Fibroblast of lung (primary cell): ENCODE results near the gene GATAD1. TPM values are rescaled to one million over a fixed set of nuclear protein-coding genes. Genes with fewer than 3 reads are reported as not detected.
"Not testable (repeated sequence)": the region's sequence is repeated elsewhere in the genome, so short reads cannot be mapped to it uniquely, and the experiment has no call there.

Experiments used
- DNase-seq, 2 donors: peaks; one replicate each; pipeline versions ENCODE4 v3.0.0 to v3.0.0-alpha.2; 2010; ENCODE audit warnings: low read depth in 2 of 2
- H2AFZ ChIP-seq: 2 replicates; pipeline ENCODE4 v1.5.1; 2012; ENCODE audit warnings: low read length, control low read depth, inconsistent platforms
- H3K27ac ChIP-seq: 2 replicates; pipeline ENCODE4 v1.5.1; 2011; ENCODE audit warnings: low read length, control low read depth; ENCODE audit not compliant: insufficient read depth
- H3K27me3 ChIP-seq: 2 replicates; pipeline ENCODE4 v1.5.1; 2011; ENCODE audit warnings: mild to moderate bottlenecking, low read length; ENCODE audit not compliant: control insufficient read depth, insufficient read depth
- H3K36me3 ChIP-seq: 2 replicates; pipeline ENCODE4 v1.5.1; 2011; ENCODE audit warnings: low read length; ENCODE audit not compliant: control insufficient read depth, insufficient read depth
- H3K4me1 ChIP-seq: 2 replicates; pipeline ENCODE4 v1.5.1; 2011; ENCODE audit warnings: low read length; ENCODE audit not compliant: control insufficient read depth, insufficient read depth; ENCODE audit errors: extremely low read depth
- H3K4me2 ChIP-seq: 2 replicates; pipeline ENCODE4 v1.5.1; 2011; ENCODE audit warnings: low read length, control low read depth; ENCODE audit not compliant: insufficient read depth; ENCODE audit errors: extremely low read depth
- H3K4me3 ChIP-seq, 4 experiments: fragments of 200-600 bp in 1 of 4; sonication (generic) in 1 of 4; replicated peaks in 1 of 4; 2 replicates each; pipeline ENCODE4 v1.5.1; 2011 to 2016; ENCODE audit warnings: low read length in 4 of 4, low read depth in 3 of 4, mild to moderate bottlenecking in 3 of 4, control low read depth in 2 of 4, inconsistent platforms in 1 of 4, mixed read lengths in 1 of 4; ENCODE audit not compliant: insufficient read depth in 1 of 4; ENCODE audit errors: control extremely low read depth in 1 of 4
- H3K79me2 ChIP-seq: 2 replicates; pipeline ENCODE4 v1.5.1; 2012; ENCODE audit warnings: mild to moderate bottlenecking, low read length, inconsistent platforms; ENCODE audit not compliant: control insufficient read depth, insufficient read depth
- H3K9ac ChIP-seq: 2 replicates; pipeline ENCODE4 v1.5.1; 2011; ENCODE audit warnings: mild to moderate bottlenecking, low read length, control low read depth; ENCODE audit not compliant: insufficient read depth
- H3K9me3 ChIP-seq: 2 replicates; pipeline ENCODE4 v1.5.1; 2012; ENCODE audit warnings: low read depth, low read length; ENCODE audit not compliant: control insufficient read depth, insufficient read depth
- H4K20me1 ChIP-seq: 2 replicates; pipeline ENCODE4 v1.5.1; 2011; ENCODE audit warnings: low read length; ENCODE audit not compliant: control insufficient read depth, insufficient read depth; ENCODE audit errors: extremely low read depth
- CTCF ChIP-seq, 2 donors: IDR thresholded peaks in 1 of 2; conservative IDR thresholded peaks in 1 of 2; 1 replicate in 1 of 2; 2 replicates in 1 of 2; pipeline ENCODE4 v1.5.1; 2011 to 2012; ENCODE audit warnings: low read length in 2 of 2, control low read depth in 1 of 2, inconsistent platforms in 1 of 2, low read depth in 1 of 2, mild to moderate bottlenecking in 1 of 2
- EZH2 ChIP-seq: IDR thresholded peaks from 2 replicates; pipeline ENCODE4 v1.5.1; 2012; ENCODE audit warnings: low read length, control low read depth, mild to moderate bottlenecking; ENCODE audit errors: missing control alignments
- polyA plus RNA-seq, 2 donors: library from polyadenylated mRNA; depleted of rRNA in 1 of 2; stranded (reverse) in 1 of 2; unstranded in 1 of 2; fragments of >200 nt; gene quantifications; 2 replicates each; pipeline ENCODE4 v1.2.1, GENCODE V29; 2011 to 2012; ENCODE audit warnings: missing spikeins in 1 of 2
- total RNA-seq: library from RNA; depleted of rRNA; stranded (reverse); fragments of >200 nt; gene quantifications from 2 replicates; pipeline ENCODE4 v1.2.1, GENCODE V29; 2014

Gene GATAD1
- total and polyA plus RNA-seq, 2 donors (not counting 1 experiment from before 2014, with no cell fraction given): 32.1 to 32.4 TPM

DNA sequence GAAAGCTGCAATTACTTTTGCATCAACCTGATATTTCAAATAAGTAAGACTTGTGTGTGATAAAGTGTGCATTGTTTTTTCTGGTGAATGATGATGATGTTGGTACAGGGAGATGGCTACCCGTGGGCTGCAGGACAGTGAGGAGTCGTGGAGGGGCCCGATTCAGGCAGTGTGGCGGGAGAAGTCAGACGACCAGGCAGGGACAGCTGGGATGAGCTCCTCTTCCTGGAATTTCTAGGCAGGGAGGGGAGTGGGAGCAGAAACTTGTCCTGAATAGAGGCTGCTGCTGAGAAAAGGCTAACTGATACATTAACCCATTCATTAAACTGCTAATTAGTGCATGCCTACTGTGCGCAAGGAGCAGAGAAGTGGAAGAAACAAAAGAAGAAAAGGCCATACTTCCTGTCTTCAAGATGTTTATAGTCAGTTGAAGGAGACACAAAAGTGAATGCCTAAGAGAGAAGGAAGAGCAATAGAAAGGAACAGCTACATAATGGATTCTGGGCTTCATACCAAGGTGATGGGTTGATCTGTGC is 9.3 kb upstream of the GATAD1 start:
- Histone ChIP-seq H3K27me3 (peaks cover 13% of the 10 kb centered on the region), H3K9me3 (no peaks in the 10 kb centered on the region), H3K9ac (no peak overlapping the region), H3K79me2 (no peaks in the 10 kb centered on the region), H3K27ac (no peak overlapping the region), H3K4me1 (no peaks in the 10 kb centered on the region), H3K36me3 (no peaks in the 10 kb centered on the region), H3K4me2 (no peak overlapping the region), H3K4me3 (no peak overlapping the region), H2AFZ (no peak overlapping the region), H4K20me1 (no peaks in the 10 kb centered on the region)
- DNase-seq: no peak
- TF ChIP-seq EZH2 (no peak), CTCF (conservative IDR thresholded peaks at IDR 0.05 in 1 of 2, IDR thresholded peaks at IDR 0.05 in 1 of 2; ENCODE audit: low read depth in 1 of 2, low read length in 2 of 2) (no peak)

GRCh38 chr7:92442720-92443119 is 4.6 kb upstream of the GATAD1 start:
- H2AFZ ChIP-seq, H3K36me3 ChIP-seq, H3K9ac ChIP-seq, H3K27ac ChIP-seq, H4K20me1 ChIP-seq, DNase-seq, H3K4me2 ChIP-seq, H3K9me3 ChIP-seq, H3K4me3 ChIP-seq, H3K79me2 ChIP-seq, H3K4me1 ChIP-seq: not testable (repeated sequence)
- peaks cover 13% of the 10 kb centered on the region for H3K27me3 ChIP-seq

- no peak for TF ChIP-seq EZH2
- TF ChIP-seq CTCF (conservative IDR thresholded peaks at IDR 0.05 in 1 of 2, IDR thresholded peaks at IDR 0.05 in 1 of 2; ENCODE audit: low read depth in 1 of 2, low read length in 2 of 2): no peak
- H3K36me3 ChIP-seq: peaks cover 7% of the 10 kb centered on the region
- H3K9ac ChIP-seq: peak overlapping the region; percentile 95
- H2AFZ ChIP-seq: peak overlapping the region; percentile 63
- no peak overlapping the region for H3K4me2 ChIP-seq
- no peak for DNase-seq
- peak overlapping the region; percentile 88 for H3K27ac ChIP-seq
- H4K20me1 ChIP-seq: no peaks in the 10 kb centered on the region
- peaks cover 11% of the 10 kb centered on the region for H3K79me2 ChIP-seq
- H3K9me3 ChIP-seq: no peaks in the 10 kb centered on the region
- peaks cover 2% of the 10 kb centered on the region for H3K4me1 ChIP-seq
- H3K27me3 ChIP-seq: peaks cover 5% of the 10 kb centered on the region
- peak overlapping the region in 2 of 4 experiments; percentile 88 to 89 for H3K4me3 ChIP-seq
These were observed 375 bp upstream of the GATAD1 start for GRCh38 chr7:92446869-92447344.
